ENCODE data around the gene RHOT2. TPM values are rescaled to one million over a fixed set of nuclear protein-coding genes. Genes with fewer than 3 reads are reported as not detected.

RHOT2 gene
- total and polyA plus RNA-seq, 9 of the 15 experiments (the other 6 are each of a cell fraction or from before 2014, with no cell fraction given) = 5.0 to 373 (median 112) TPM

GRCh38 chr16:667780-668518 lies at the start of gene RHOT2 (continued):
- TF ChIP-seq E2F5 (CRISPR knock-in tag; IDR thresholded peaks at IDR 0.05) (no peak), POLR3A (IDR thresholded peaks at IDR 0.05; ENCODE audit: borderline replicate concordance, extremely low read depth, insufficient read depth, insufficient read length) (no peak), CREB1 (IDR thresholded peaks at IDR 0.05) (peak; percentile 62), CREB1 (CRISPR knock-in tag; IDR thresholded peaks at IDR 0.05) (peak; percentile 69; the same call in 1 of the 2 replicates), POU5F1 (IDR thresholded peaks at IDR 0.05; ENCODE audit: borderline replicate concordance, low read depth, low read length, partially characterized antibody) (no peak), MXI1 (IDR thresholded peaks at IDR 0.05; ENCODE audit: low read depth, low read length) (no peak), BMI1 (IDR thresholded peaks at IDR 0.05; ENCODE audit: low read length) (no peak), E2F1 (CRISPR knock-in tag; IDR thresholded peaks at IDR 0.05) (peak; percentile 87; the same call in 1 of the 2 replicates), HNRNPLL (IDR thresholded peaks at IDR 0.05; ENCODE audit: low read depth, low read length, poor library complexity, severe bottlenecking) (no peak), EGR1 (conservative IDR thresholded peaks at IDR 0.05) (peak; percentile 80), STAT5A (IDR thresholded peaks at IDR 0.05; ENCODE audit: borderline replicate concordance, low read length) (no peak; the same call in 1 of the 2 replicates), ZNF561 (CRISPR knock-in tag; conservative IDR thresholded peaks at IDR 0.05) (no peak), GTF3C2 (IDR thresholded peaks at IDR 0.05; ENCODE audit: borderline replicate concordance, extremely low read depth, insufficient read length) (no peak), THRAP3 (IDR thresholded peaks at IDR 0.05; ENCODE audit: borderline replicate concordance) (no peak), IRF2 (CRISPR knock-in tag; IDR thresholded peaks at IDR 0.05) (no peak; the same call in 1 of the 2 replicates), ZNF146 (CRISPR knock-in tag; IDR thresholded peaks at IDR 0.05; ENCODE audit: unreplicated experiment) (no peak), FOXA3 (CRISPR knock-in tag; conservative IDR thresholded peaks at IDR 0.05 in 1 of 2, IDR thresholded peaks at IDR 0.05 in 1 of 2) (no peak), ZBTB2 (IDR thresholded peaks at IDR 0.05) (no peak), RBM15 (IDR thresholded peaks at IDR 0.05; ENCODE audit: insufficient read depth, low read length) (no peak)
- TF ChIP-seq, protein P1, sequence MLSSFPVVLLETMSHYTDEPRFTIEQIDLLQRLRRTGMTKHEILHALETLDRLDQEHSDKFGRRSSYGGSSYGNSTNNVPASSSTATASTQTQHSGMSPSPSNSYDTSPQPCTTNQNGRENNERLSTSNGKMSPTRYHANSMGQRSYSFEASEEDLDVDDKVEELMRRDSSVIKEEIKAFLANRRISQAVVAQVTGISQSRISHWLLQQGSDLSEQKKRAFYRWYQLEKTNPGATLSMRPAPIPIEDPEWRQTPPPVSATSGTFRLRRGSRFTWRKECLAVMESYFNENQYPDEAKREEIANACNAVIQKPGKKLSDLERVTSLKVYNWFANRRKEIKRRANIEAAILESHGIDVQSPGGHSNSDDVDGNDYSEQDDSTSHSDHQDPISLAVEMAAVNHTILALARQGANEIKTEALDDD (IDR thresholded peaks at IDR 0.05) = no peak

Data from K562 (cell line).